Effector memory CD8-positive, alpha-beta T cell (primary cell): ENCODE results near the gene SHANK1.

Experiments used
- ATAC-seq: fragments of 150-1000 bp; cut with Tn5 transposase; replicated peaks from 2 replicates; pipeline ENCODE4 v1.10.0; 2021; ENCODE audit warnings: mild to moderate bottlenecking, moderate library complexity
- DNase-seq, 3 experiments: peaks; one replicate each; pipeline ENCODE4 v3.0.0; 2021
- H3K27ac Mint-ChIP-seq, 2 donors: one replicate each; pipeline ENCODE4 v1.8.0; 2022; ENCODE audit warnings: mild to moderate bottlenecking in 2 of 2, mixed read lengths in 2 of 2, moderate library complexity in 2 of 2
- H3K27me3 Mint-ChIP-seq, 2 donors: one replicate each; pipeline ENCODE4 v1.8.0; 2022; ENCODE audit warnings: mixed read lengths in 2 of 2
- H3K36me3 Mint-ChIP-seq: one replicate; pipeline ENCODE4 v1.8.0; 2022; ENCODE audit warnings: mild to moderate bottlenecking, moderate library complexity, mixed read lengths; ENCODE audit not compliant: insufficient read depth
- H3K4me1 Mint-ChIP-seq, 2 donors: one replicate each; pipeline ENCODE4 v1.8.0; 2022; ENCODE audit warnings: low read depth in 2 of 2, mixed read lengths in 2 of 2
- H3K4me3 Mint-ChIP-seq, 2 donors: one replicate each; pipeline ENCODE4 v1.8.0; 2022; ENCODE audit warnings: mild to moderate bottlenecking in 2 of 2, mixed read lengths in 2 of 2, moderate library complexity in 2 of 2
- H3K9me3 Mint-ChIP-seq, 2 donors: one replicate each; pipeline ENCODE4 v1.8.0; 2022; ENCODE audit warnings: mixed read lengths in 2 of 2

Gene SHANK1

DNA sequence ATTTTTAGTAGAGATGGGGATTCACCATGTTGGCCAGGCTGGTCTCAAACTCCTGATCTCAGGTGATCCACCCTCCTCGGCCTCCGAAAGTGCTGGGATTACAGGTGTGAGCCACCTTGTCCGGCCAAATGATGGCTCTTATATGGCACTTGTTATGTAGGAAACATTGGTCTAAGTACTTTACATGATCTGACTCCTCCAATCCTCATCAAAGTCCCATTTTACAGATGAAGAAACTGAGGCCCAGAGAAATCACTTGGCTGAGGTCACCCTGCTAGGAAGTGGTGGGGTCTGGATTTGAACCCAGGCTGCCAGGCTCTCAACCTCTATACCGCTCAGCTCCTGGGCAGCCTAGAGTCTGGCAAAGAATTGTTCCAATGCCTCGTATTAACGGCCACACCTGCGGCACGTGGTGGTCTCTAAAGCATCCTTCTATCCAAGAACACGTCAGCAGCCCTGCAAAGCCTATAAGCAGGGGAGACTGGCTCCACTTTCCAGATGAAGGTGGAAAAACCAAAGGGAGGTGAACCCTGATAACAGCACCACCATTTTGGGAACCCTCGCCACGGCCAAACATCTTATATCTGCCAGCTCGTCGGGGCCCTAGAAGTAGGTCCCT, 18.1 kb downstream of the SHANK1 start:
- Mint-ChIP-seq H3K9me3 (peaks cover 0 to 3% of the 10 kb centered on the region in 2 donors), H3K36me3 (no peaks in the 10 kb centered on the region), H3K4me1 (peaks cover 0 to 2% of the 10 kb centered on the region in 2 donors), H3K27ac (no peak overlapping the region), H3K27me3 (peaks cover 56 to 74% of the 10 kb centered on the region in 2 donors), H3K4me3 (no peak overlapping the region)
- ATAC-seq = no peak
- no peak for DNase-seq

- peaks cover 0 to 3% of the 10 kb centered on the region in 2 donors for H3K9me3 Mint-ChIP-seq
- peaks cover 0 to 2% of the 10 kb centered on the region in 2 donors for H3K4me1 Mint-ChIP-seq
- DNase-seq = no peak
- ATAC-seq = no peak
- no peak overlapping the region for H3K4me3 Mint-ChIP-seq
- no peak overlapping the region for H3K27ac Mint-ChIP-seq
- H3K27me3 Mint-ChIP-seq = peaks cover 60 to 75% of the 10 kb centered on the region in 2 donors
- no peaks in the 10 kb centered on the region for H3K36me3 Mint-ChIP-seq
These were observed 22.0 kb downstream of the SHANK1 start for GRCh38 chr19:50697414-50698124.

GRCh38 chr19:50696094-50696483, 23.5 kb downstream of the SHANK1 start:
- peaks cover 0 to 3% of the 10 kb centered on the region in 2 donors for H3K9me3 Mint-ChIP-seq
- no peak overlapping the region for H3K27ac Mint-ChIP-seq
- DNase-seq = no peak
- peaks cover 0 to 2% of the 10 kb centered on the region in 2 donors for H3K4me1 Mint-ChIP-seq
- peaks cover 75 to 90% of the 10 kb centered on the region in 2 donors for H3K27me3 Mint-ChIP-seq
- no peaks in the 10 kb centered on the region for H3K36me3 Mint-ChIP-seq
- no peak for ATAC-seq
- no peak overlapping the region for H3K4me3 Mint-ChIP-seq

DNA sequence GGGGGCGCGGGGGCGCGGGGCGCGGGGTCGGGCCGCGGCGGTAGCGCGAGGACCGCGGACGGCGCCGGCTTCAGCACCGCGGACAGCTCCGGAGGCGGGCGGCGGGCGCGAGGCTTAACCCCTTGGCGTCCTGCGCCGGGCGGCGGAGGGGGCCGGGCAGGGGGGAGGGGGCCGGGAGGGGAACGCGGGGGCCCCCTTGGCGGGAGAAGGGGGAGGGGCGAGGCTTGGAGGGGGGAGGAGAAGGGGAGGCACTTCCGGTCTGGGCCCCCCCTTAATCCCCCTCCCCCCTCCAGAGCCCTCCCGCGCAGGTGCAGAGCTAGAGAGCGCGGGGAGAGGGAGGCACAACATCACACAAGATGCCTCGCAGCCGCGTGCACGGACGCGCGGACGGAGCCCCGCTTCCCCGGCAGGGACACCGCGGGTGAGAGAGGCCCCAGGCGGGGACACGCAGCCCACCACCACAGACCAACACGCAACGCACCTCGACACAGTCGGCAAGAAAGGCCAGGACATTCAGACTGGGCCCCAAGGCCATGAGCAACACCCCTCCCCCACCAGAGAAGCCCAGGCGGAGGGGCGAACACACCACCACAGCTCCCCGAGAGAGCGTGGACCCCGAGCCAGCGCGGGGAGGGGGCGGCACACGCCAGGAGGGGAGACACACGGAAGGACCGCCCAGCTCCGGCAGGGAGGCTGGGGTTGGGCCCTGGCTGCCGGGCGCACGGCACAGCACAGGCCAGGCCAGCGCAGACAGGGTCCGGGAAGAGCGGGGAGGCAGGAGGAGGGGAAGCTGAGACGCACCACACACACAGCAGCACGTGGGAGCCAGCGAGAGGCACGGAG, 24.1 kb downstream of the SHANK1 start:
- Mint-ChIP-seq H3K9me3 (peaks cover 0 to 3% of the 10 kb centered on the region in 2 donors), H3K36me3 (no peaks in the 10 kb centered on the region), H3K4me1 (peaks cover 0 to 2% of the 10 kb centered on the region in 2 donors), H3K27ac (no peak overlapping the region), H3K27me3 (peaks cover 77 to 90% of the 10 kb centered on the region in 2 donors), H3K4me3 (no peak overlapping the region)
- no peak for DNase-seq
- ATAC-seq = no peak

DNA sequence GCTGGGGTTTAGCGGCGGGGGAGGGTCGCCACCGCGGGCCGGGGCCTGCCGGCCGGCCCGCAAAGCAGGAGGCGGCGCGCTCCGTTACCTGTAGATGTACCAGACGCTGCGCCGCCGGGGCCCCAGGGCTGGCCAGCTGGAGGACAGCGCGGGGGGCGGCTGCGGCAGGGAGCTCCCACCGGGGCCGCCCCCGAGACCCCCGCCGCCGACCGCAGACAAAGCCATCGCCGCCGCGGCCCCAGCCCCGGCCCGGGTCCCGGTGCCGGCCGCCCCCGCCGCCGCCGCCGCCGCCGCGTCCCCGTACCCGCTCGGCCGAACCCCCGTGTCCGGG, 24.8 kb downstream of the SHANK1 start:
- no peak overlapping the region for H3K27ac Mint-ChIP-seq
- peaks cover 73 to 90% of the 10 kb centered on the region in 2 donors for H3K27me3 Mint-ChIP-seq
- no peaks in the 10 kb centered on the region for H3K36me3 Mint-ChIP-seq
- ATAC-seq (no peak), DNase-seq (no peak)
- H3K9me3 Mint-ChIP-seq = peaks cover 0 to 3% of the 10 kb centered on the region in 2 donors
- H3K4me3 Mint-ChIP-seq = no peak overlapping the region
- H3K4me1 Mint-ChIP-seq = peaks cover 0 to 2% of the 10 kb centered on the region in 2 donors

GRCh38 chr19:50693064-50693975, 26.3 kb downstream of the SHANK1 start:
- Mint-ChIP-seq H3K27me3 (peaks cover 59 to 85% of the 10 kb centered on the region in 2 donors), H3K4me3 (no peak overlapping the region), H3K36me3 (no peaks in the 10 kb centered on the region), H3K4me1 (peaks cover 0 to 2% of the 10 kb centered on the region in 2 donors), H3K9me3 (no peaks in the 10 kb centered on the region), H3K27ac (no peak overlapping the region)
- DNase-seq (no peak), ATAC-seq (no peak)

DNA sequence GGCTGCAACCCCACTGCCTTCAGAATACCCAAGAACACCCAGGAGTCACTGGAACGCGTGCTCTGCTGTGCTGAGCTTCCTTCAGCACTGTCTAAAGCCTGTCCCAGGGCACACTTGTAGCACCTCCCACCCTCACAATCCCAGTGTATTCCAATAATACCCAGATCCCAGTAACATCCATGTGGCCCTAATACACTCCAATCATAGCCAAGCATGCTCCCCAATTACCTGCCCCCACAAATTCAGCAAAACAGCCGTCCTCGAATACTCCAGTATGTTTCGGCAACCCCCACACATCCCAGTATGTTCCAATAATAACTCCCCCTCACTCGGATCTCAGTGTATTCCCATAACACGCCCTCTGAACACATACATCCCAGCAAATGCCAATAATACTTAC, 29.2 kb downstream of the SHANK1 start:
- Mint-ChIP-seq H3K9me3 (no peaks in the 10 kb centered on the region), H3K27me3 (peaks cover 50 to 66% of the 10 kb centered on the region in 2 donors), H3K4me3 (no peak overlapping the region), H3K4me1 (no peaks in the 10 kb centered on the region), H3K36me3 (no peaks in the 10 kb centered on the region), H3K27ac (no peak overlapping the region)
- ATAC-seq = no peak
- DNase-seq = no peak

DNA sequence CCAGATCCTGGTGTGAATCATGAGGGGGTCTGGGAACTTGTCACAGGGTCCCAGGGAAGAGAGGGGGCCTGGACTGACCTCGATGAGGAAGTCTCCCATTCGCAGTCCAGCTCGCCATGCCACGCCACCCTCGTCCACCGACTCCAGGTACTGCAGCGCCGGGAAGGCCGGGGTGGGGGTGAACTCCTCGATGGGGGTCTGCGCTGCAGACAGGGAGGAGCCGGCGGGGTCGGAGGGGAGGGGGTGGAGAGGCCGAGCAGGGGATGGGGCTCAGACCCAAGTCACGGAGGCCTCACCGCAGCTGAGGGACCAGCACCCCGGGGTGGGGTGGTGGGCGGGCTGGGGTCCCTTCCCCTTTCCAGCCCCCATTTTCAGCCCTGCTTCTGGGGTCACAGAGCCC, 30.8 kb downstream of the SHANK1 start:
- Mint-ChIP-seq H3K4me3 (no peak overlapping the region), H3K27me3 (peaks cover 60 to 76% of the 10 kb centered on the region in 2 donors), H3K36me3 (no peaks in the 10 kb centered on the region), H3K4me1 (no peaks in the 10 kb centered on the region), H3K9me3 (peaks cover 0 to 3% of the 10 kb centered on the region in 2 donors), H3K27ac (no peak overlapping the region)
- ATAC-seq (no peak), DNase-seq (no peak)

DNA sequence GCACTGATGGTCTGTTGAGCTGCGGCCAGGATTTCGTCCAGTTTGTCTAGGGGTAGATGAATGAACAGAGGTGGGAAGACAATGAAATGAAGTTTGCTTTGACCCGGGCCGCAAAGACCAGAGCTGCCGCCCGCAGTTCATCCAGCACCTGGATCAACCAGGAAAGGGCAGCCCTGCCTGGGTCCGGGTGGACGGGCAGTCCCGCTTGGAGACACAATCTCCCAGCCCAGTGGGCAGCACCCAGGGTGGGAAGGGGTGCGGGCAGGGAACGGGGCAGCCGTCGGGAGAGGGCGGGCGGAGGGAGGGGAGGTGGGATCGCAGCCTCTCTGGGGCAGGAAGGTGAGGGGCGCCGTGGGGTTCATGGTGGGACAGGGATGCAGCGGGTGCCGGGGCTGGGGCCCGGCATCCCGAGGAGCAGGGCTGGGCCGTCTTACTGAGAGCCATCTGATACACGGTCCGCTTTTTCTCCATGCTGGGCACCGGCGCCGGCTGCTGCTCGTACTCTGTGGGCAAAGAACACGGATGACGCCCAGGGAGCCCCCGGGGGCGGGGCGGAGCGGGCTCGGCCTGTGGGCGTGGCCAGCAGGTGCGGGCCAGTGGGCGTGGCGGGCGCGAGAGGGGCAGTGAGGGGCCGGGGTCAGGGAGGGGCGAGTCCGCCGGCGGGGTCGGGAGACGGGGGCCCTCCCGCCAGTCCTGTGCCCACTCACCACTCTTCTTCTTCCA, 33.1 kb downstream of the SHANK1 start:
- Mint-ChIP-seq H3K27me3 (peaks cover 58 to 68% of the 10 kb centered on the region in 2 donors), H3K9me3 (peaks cover 0 to 3% of the 10 kb centered on the region in 2 donors), H3K4me3 (no peak overlapping the region), H3K27ac (no peak overlapping the region), H3K4me1 (no peaks in the 10 kb centered on the region), H3K36me3 (no peaks in the 10 kb centered on the region)
- ATAC-seq (no peak), DNase-seq (no peak)

- peak; percentile 58 to 65 (median 58) for DNase-seq
- peaks cover 3% of the 10 kb centered on the region for H3K36me3 Mint-ChIP-seq
- H3K4me1 Mint-ChIP-seq = peaks cover 7 to 11% of the 10 kb centered on the region in 2 donors
- peaks cover 61 to 67% of the 10 kb centered on the region in 2 donors for H3K27me3 Mint-ChIP-seq
- peak; percentile 88 for ATAC-seq
- no peak overlapping the region for H3K4me3 Mint-ChIP-seq
- H3K9me3 Mint-ChIP-seq = peaks cover 0 to 8% of the 10 kb centered on the region in 2 donors
- peak overlapping the region in 1 of 2 donors; percentile 54 for H3K27ac Mint-ChIP-seq
These were observed 40.2 kb downstream of the SHANK1 start for GRCh38 chr19:50679177-50680125.

GRCh38 chr19:50678323-50678722, 41.3 kb downstream of the SHANK1 start:
- peaks cover 3% of the 10 kb centered on the region for H3K36me3 Mint-ChIP-seq
- peak overlapping the region in 1 of 2 donors; percentile 3 for H3K27ac Mint-ChIP-seq
- H3K27me3 Mint-ChIP-seq = peaks cover 59 to 67% of the 10 kb centered on the region in 2 donors
- peaks cover 7 to 11% of the 10 kb centered on the region in 2 donors for H3K4me1 Mint-ChIP-seq
- ATAC-seq = no peak
- no peak for DNase-seq
- H3K9me3 Mint-ChIP-seq = peaks cover 0 to 5% of the 10 kb centered on the region in 2 donors
- no peak overlapping the region for H3K4me3 Mint-ChIP-seq
